CD4-positive, CD25-positive, alpha-beta regulatory T cell (primary cell): Measurements from ENCODE around the gene KIF13A. TPM values are rescaled to one million over a fixed set of nuclear protein-coding genes. Genes with fewer than 3 reads are reported as not detected.

ENCODE experiments used
- ATAC-seq, 2 donors: fragments of 150-1000 bp; cut with Tn5 transposase; one replicate each; pipeline ENCODE4 v1.10.0; 2021; ENCODE audit warnings: low read depth in 2 of 2, moderate number of reproducible peaks in 2 of 2, moderate library complexity in 1 of 2
- DNase-seq, 3 donors: peaks; one replicate each; pipeline versions ENCODE4 v3.0.0 to v3.0.0-alpha.2; 2012 to 2022; ENCODE audit warnings: mixed read lengths in 1 of 3
- H3K27ac ChIP-seq: one replicate; pipeline ENCODE4 v1.7.0; 2013; ENCODE audit warnings: mild to moderate bottlenecking, low read length; ENCODE audit not compliant: insufficient read depth, poor library complexity, severe bottlenecking
- H3K27me3 ChIP-seq: one replicate; pipeline ENCODE4 v1.7.0; 2013; ENCODE audit warnings: low read length; ENCODE audit not compliant: control insufficient read depth, insufficient read depth
- H3K36me3 ChIP-seq: one replicate; pipeline ENCODE4 v1.7.0; 2013; ENCODE audit warnings: mild to moderate bottlenecking, low read length, moderate library complexity; ENCODE audit not compliant: control insufficient read depth, insufficient read depth
- H3K4me1 ChIP-seq: 2 replicates; pipeline ENCODE4 v1.7.0; 2013; ENCODE audit warnings: mild to moderate bottlenecking, low read length; ENCODE audit not compliant: insufficient read depth, control insufficient read depth, poor library complexity, severe bottlenecking
- H3K4me3 ChIP-seq: one replicate; pipeline ENCODE4 v1.7.0; 2013; ENCODE audit warnings: low read depth, mild to moderate bottlenecking, low read length, moderate library complexity
- H3K9me3 ChIP-seq, 2 experiments: 1 replicate in 1 of 2; 2 replicates in 1 of 2; pipeline ENCODE4 v1.7.0; 2013; ENCODE audit warnings: low read length in 2 of 2, mild to moderate bottlenecking in 1 of 2, moderate library complexity in 1 of 2; ENCODE audit not compliant: control insufficient read depth in 2 of 2
- H3K27ac Mint-ChIP-seq, 3 donors: one replicate each; pipeline ENCODE4 v1.8.0; 2020 to 2022; ENCODE audit warnings: mild to moderate bottlenecking in 3 of 3, mixed read lengths in 3 of 3, moderate library complexity in 2 of 3
- H3K27me3 Mint-ChIP-seq: one replicate; pipeline ENCODE4 v1.8.0; 2022; ENCODE audit warnings: mild to moderate bottlenecking, mixed read lengths
- H3K36me3 Mint-ChIP-seq: one replicate; pipeline ENCODE4 v1.8.0; 2020; ENCODE audit warnings: mixed read lengths
- H3K4me1 Mint-ChIP-seq, 4 donors: one replicate each; pipeline ENCODE4 v1.8.0; 2020 to 2022; ENCODE audit warnings: mixed read lengths in 4 of 4, mild to moderate bottlenecking in 1 of 4
- H3K4me3 Mint-ChIP-seq, 4 donors: one replicate each; pipeline ENCODE4 v1.8.0; 2020 to 2022; ENCODE audit warnings: mild to moderate bottlenecking in 4 of 4, mixed read lengths in 4 of 4, moderate library complexity in 3 of 4
- H3K9me3 Mint-ChIP-seq, 7 donors: one replicate each; pipeline ENCODE4 v1.8.0; 2020 to 2022; ENCODE audit warnings: mixed read lengths in 7 of 7, mild to moderate bottlenecking in 3 of 7, moderate library complexity in 2 of 7
- polyA plus RNA-seq, 4 donors: library from polyadenylated mRNA; unstranded; fragments of 300-500 nt; fragmentation: Illumina TruSeq; gene quantifications; one replicate each; pipeline ENCODE4 v1.2.3, GENCODE V29; 2021
- total RNA-seq: library from RNA; stranded (reverse); gene quantifications from one replicate; pipeline ENCODE4 v1.2.3, GENCODE V29; 2022

KIF13A gene
- total and polyA plus RNA-seq, 5 donors from 2014 or later: 0.49 TPM; not detected in 4

- Mint-ChIP-seq H3K9me3 (peaks cover 0 to 3% (median 0%) of the 10 kb centered on the region in 7 donors), H3K36me3 (no peaks in the 10 kb centered on the region), H3K27ac (no peak overlapping the region), H3K4me3 (no peak overlapping the region), H3K27me3 (peaks cover 6% of the 10 kb centered on the region), H3K4me1 (no peaks in the 10 kb centered on the region)
- Histone ChIP-seq H3K4me1 (no peaks in the 10 kb centered on the region), H3K27me3 (no peaks in the 10 kb centered on the region), H3K36me3 (no peaks in the 10 kb centered on the region), H3K27ac (no peak overlapping the region), H3K9me3 (no peaks in the 10 kb centered on the region), H3K4me3 (no peak overlapping the region)
- ATAC-seq: no peak
- DNase-seq: no peak
Measured at GRCh38 chr6:17964633-17965032, 22.8 kb downstream of the KIF13A start.

DNA sequence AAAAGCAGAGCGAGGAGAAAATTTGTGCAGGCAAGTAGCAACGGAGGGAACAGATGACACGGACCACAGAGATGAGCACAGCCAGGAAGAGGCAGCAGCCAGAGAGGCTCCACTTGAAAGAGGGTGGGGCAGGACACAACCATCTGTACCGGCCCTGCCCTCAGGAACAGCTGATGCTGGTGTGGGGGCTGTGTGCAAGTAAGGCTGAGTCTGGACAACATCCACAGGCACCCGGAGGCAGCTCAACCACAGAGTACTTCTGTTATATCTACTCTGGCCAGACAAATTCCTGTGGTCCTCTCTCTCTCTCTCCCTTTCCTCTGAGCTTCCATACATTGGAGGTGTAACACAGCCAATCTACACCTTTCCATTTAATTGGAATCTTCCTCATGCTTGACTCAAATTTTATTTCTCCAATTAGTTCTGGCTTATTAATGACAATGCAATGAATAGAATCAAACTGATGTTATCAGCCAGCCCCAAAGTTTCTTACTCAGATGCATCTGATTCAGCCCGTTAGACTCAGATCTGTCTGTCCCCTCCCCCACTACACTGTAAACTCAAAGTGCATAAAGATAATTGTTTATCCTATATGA, 24.9 kb downstream of the KIF13A start:
- Mint-ChIP-seq H3K27ac (no peak overlapping the region), H3K4me3 (no peak overlapping the region), H3K36me3 (no peaks in the 10 kb centered on the region), H3K4me1 (no peaks in the 10 kb centered on the region), H3K27me3 (peaks cover 12% of the 10 kb centered on the region), H3K9me3 (peaks cover 0 to 4% (median 0%) of the 10 kb centered on the region in 7 donors)
- Histone ChIP-seq H3K27me3 (no peaks in the 10 kb centered on the region), H3K36me3 (no peaks in the 10 kb centered on the region), H3K27ac (no peak overlapping the region), H3K4me1 (no peaks in the 10 kb centered on the region), H3K9me3 (no peaks in the 10 kb centered on the region), H3K4me3 (no peak overlapping the region)
- DNase-seq (no peak), ATAC-seq (peak in 1 of 2 donors; percentile 40)

DNA sequence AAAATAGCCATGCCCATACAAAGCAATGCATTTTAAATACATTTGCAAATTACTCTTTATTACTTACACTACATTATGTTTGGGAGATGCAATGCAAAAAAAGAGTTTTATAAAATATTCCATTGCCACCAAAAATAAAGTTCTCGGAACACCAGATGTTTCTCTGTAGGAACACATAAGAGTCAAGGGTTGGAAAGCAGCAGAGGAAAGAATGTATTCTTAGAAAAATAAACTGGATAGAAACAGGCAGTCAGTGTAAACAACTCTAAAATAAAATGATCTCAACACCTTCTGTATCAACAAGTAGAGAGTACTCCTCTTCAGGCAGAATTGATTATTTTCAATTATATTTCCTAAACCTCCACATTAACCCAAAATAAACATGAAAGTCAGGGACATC, 28.1 kb downstream of the KIF13A start:
- Mint-ChIP-seq H3K4me3 (no peak overlapping the region), H3K27ac (no peak overlapping the region), H3K9me3 (peaks cover 0 to 4% (median 0%) of the 10 kb centered on the region in 7 donors), H3K4me1 (no peaks in the 10 kb centered on the region), H3K36me3 (no peaks in the 10 kb centered on the region), H3K27me3 (peaks cover 12% of the 10 kb centered on the region)
- Histone ChIP-seq H3K27ac (no peak overlapping the region), H3K36me3 (no peaks in the 10 kb centered on the region), H3K4me3 (no peak overlapping the region), H3K9me3 (no peaks in the 10 kb centered on the region), H3K4me1 (no peaks in the 10 kb centered on the region), H3K27me3 (peaks cover 3% of the 10 kb centered on the region)
- ATAC-seq (no peak), DNase-seq (no peak)

DNA sequence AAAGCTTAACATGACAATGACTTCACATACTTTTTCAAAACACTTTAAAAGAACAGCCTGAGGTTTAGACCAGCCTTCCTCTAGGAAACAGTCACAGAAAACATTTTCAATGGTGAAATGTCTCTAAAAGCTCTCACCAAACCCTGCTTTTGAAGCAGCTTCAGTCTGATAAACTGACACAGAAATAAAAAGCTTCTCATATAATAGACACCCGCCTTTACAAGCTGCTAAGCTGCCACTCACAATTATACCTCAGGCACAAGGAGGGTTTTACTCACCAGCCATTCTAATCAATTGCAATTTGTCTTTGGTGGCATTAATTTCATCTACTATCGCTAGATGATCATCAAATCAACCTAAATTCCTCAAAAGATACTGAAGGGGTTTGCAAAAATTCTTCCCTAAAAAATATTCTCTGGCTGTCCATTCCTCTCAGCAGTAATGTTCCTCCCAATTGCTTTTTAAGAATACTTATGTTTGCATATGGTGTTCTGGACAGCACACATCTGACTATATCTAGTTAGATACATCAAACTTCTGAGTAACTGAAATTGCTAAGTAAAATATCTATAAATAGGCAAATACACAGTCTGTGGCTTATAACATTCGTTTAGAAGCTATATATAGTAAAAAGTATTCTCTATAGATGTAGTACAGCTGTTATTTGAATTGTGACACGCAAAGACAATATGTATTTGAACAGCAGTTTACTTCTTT, 29.4 kb downstream of the KIF13A start:
- Histone ChIP-seq H3K36me3 (no peaks in the 10 kb centered on the region), H3K27ac (no peak overlapping the region), H3K27me3 (peaks cover 3% of the 10 kb centered on the region), H3K4me3 (no peak overlapping the region), H3K4me1 (no peaks in the 10 kb centered on the region), H3K9me3 (no peaks in the 10 kb centered on the region)
- ATAC-seq (no peak), DNase-seq (no peak)
- H3K9me3 Mint-ChIP-seq: peaks cover 0 to 4% (median 0%) of the 10 kb centered on the region in 7 donors
- H3K4me1 Mint-ChIP-seq: no peaks in the 10 kb centered on the region
- H3K36me3 Mint-ChIP-seq: no peaks in the 10 kb centered on the region
- no peak overlapping the region for H3K4me3 Mint-ChIP-seq
- H3K27ac Mint-ChIP-seq: no peak overlapping the region
- peaks cover 15% of the 10 kb centered on the region for H3K27me3 Mint-ChIP-seq

- Mint-ChIP-seq H3K27ac (no peak overlapping the region), H3K4me1 (no peaks in the 10 kb centered on the region), H3K36me3 (no peaks in the 10 kb centered on the region), H3K4me3 (no peak overlapping the region), H3K27me3 (peaks cover 15% of the 10 kb centered on the region), H3K9me3 (peaks cover 0 to 4% (median 0%) of the 10 kb centered on the region in 7 donors)
- Histone ChIP-seq H3K9me3 (no peaks in the 10 kb centered on the region), H3K27ac (no peak overlapping the region), H3K4me1 (no peaks in the 10 kb centered on the region), H3K27me3 (peaks cover 3% of the 10 kb centered on the region), H3K4me3 (no peak overlapping the region), H3K36me3 (no peaks in the 10 kb centered on the region)
- DNase-seq (no peak), ATAC-seq (no peak)
Measured at GRCh38 chr6:17957498-17957897, 29.9 kb downstream of the KIF13A start.

GRCh38 chr6:17957086-17957485, 30.3 kb downstream of the KIF13A start:
- no peaks in the 10 kb centered on the region for H3K36me3 ChIP-seq
- no peaks in the 10 kb centered on the region for H3K9me3 ChIP-seq
- DNase-seq: no peak
- no peak overlapping the region for H3K4me3 ChIP-seq
- Mint-ChIP-seq H3K4me3 (no peak overlapping the region), H3K27me3 (peaks cover 11% of the 10 kb centered on the region), H3K27ac (no peak overlapping the region), H3K9me3 (peaks cover 0 to 4% (median 0%) of the 10 kb centered on the region in 7 donors), H3K4me1 (no peaks in the 10 kb centered on the region), H3K36me3 (no peaks in the 10 kb centered on the region)
- no peaks in the 10 kb centered on the region for H3K4me1 ChIP-seq
- H3K27ac ChIP-seq: no peak overlapping the region
- peaks cover 3% of the 10 kb centered on the region for H3K27me3 ChIP-seq
- no peak for ATAC-seq

DNA sequence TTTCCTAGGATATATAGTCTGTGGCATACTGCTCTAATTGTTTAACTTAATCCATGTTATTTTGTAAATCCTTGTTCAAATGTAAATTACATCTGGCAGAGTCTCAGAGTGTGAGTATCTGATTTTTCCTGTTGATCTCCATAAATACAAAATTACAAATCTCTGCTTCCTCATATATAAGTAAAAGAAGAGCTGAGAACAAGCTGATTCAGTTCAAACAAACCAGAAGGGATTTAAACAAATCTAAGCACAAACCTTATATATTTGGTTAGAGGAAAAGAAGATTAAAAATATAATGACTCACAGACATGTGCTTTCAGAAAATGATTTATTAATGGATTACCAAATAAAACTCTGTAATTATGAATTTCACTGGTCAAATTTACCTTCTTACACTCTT, 37.3 kb downstream of the KIF13A start:
- Mint-ChIP-seq H3K27ac (no peak overlapping the region), H3K4me1 (no peaks in the 10 kb centered on the region), H3K4me3 (no peak overlapping the region), H3K27me3 (peaks cover 24% of the 10 kb centered on the region), H3K36me3 (no peaks in the 10 kb centered on the region), H3K9me3 (peaks cover 0 to 3% (median 0%) of the 10 kb centered on the region in 7 donors)
- no peak for DNase-seq
- H3K36me3 ChIP-seq: no peaks in the 10 kb centered on the region
- no peak overlapping the region for H3K4me3 ChIP-seq
- H3K9me3 ChIP-seq: no peaks in the 10 kb centered on the region
- no peak overlapping the region for H3K27ac ChIP-seq
- H3K4me1 ChIP-seq: no peaks in the 10 kb centered on the region
- H3K27me3 ChIP-seq: peaks cover 2% of the 10 kb centered on the region
- ATAC-seq: no peak

DNA sequence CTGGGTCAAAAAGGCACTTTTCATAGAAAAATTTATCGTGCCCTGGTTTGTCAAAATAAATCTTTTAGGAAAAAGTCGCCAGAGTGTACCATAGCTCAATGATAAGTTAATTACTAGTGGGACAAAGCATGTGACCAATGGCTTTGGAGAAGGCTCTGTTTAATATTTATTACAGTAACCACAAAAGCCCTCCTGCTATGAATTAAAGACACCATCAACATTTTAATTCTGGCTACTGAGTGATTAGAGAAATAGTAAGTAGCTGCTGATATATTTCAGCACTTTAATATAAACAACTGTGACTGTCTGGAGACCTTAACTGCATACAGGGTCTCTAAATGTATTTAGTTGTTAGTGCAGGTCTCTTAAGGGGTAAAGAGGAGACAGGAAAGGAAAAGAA, 38.3 kb downstream of the KIF13A start:
- DNase-seq (no peak), ATAC-seq (no peak)
- H3K4me3 Mint-ChIP-seq: no peak overlapping the region
- H3K27ac Mint-ChIP-seq: no peak overlapping the region
- H3K4me1 ChIP-seq: no peaks in the 10 kb centered on the region
- H3K9me3 Mint-ChIP-seq: peaks cover 0 to 3% (median 0%) of the 10 kb centered on the region in 7 donors
- H3K4me1 Mint-ChIP-seq: no peaks in the 10 kb centered on the region
- H3K36me3 Mint-ChIP-seq: no peaks in the 10 kb centered on the region
- H3K27ac ChIP-seq: no peak overlapping the region
- peaks cover 29% of the 10 kb centered on the region for H3K27me3 Mint-ChIP-seq
- H3K9me3 ChIP-seq: no peaks in the 10 kb centered on the region
- H3K4me3 ChIP-seq: no peak overlapping the region
- H3K36me3 ChIP-seq: no peaks in the 10 kb centered on the region
- peaks cover 2% of the 10 kb centered on the region for H3K27me3 ChIP-seq
